ENCODE results near the gene MINK1. TPM values are rescaled to one million over a fixed set of nuclear protein-coding genes. Genes with fewer than 3 reads are reported as not detected.

Gene MINK1
- total RNA-seq, 4 donors from 2014 or later = 111 to 278 (median 223) TPM

GRCh38 chr17:4899341-4900230 is 66.4 kb downstream of the MINK1 start, which contains the start of gene C17orf107:
Gene C17orf107 (plus strand): TSS chr17:4899536. CDS start chr17:4899763, 227 bp downstream.
- peak; percentile 88 to 95 (median 89) for DNase-seq
- Histone ChIP-seq H3K4me1 (peaks cover 0 to 33% (median 18%) of the 10 kb centered on the region in 4 donors), H3K4me3 (peak within 1 kb of the TSS; percentile 47 to 65 (median 61)), H3K9me3 (no peaks in the 10 kb centered on the region), H3K27ac (peak within 1 kb of the TSS in 2 of 4 donors; percentile 42 to 59), H3K36me3 (peaks cover 0 to 29% (median 0%) of the 10 kb centered on the region in 3 donors), H3K27me3 (no peaks in the 10 kb centered on the region)
- no peak for TF ChIP-seq POLR2A (IDR thresholded peaks at IDR 0.05)
- TF ChIP-seq CTCF (IDR thresholded peaks at IDR 0.05) = no peak

DNA sequence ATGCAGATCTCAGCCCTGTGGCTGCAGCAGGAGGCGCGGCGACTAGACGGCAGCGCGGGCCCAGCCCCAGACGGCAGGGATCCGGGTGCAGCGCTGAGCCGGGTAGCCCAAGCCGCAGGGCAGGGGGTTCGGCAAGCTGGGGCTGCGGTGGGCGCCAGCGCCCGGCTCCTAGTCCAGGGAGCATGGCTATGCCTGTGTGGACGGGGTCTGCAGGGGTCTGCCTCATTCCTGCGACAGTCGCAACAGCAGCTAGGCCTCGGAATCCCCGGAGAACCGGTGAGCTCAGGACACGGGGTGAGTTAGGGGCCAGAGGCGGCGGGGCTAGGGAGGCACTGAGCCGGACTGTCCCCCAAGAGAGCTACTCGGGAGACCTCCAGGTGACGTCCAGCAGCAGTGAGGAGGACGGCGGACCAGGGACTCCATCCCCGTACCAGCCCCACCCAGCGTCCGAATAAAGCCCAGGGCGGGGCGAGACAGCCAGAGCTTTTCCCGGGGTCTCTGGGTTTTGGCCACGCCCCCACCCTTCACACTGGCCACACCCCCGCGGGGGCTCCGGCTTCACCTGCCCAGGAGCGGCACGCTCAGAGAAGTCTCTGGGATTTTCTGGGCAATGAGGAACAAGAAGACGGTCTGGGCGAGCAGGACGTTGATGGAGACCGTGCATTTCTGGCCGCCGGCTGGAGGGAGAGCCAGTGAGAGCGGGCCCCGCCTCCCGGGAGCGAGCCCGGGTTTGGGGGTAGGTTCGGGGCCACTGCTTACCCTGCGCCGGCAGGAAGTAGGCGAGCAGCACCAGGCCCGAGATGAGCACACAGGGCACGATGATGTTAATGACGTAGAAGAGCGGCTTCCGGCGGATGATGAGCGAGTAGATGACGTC is 67.3 kb downstream of the MINK1 start:
- Histone ChIP-seq H3K27ac (peak overlapping the region in 1 of 4 donors; percentile 33), H3K9me3 (no peaks in the 10 kb centered on the region), H3K36me3 (peaks cover 0 to 20% (median 0%) of the 10 kb centered on the region in 3 donors), H3K27me3 (no peaks in the 10 kb centered on the region), H3K4me1 (peaks cover 0 to 33% (median 18%) of the 10 kb centered on the region in 4 donors), H3K4me3 (peak overlapping the region; percentile 47 to 65 (median 61))
- peak in 2 of 3 donors; percentile 61 to 77 for DNase-seq
- no peak for TF ChIP-seq POLR2A (IDR thresholded peaks at IDR 0.05)
- TF ChIP-seq CTCF (IDR thresholded peaks at IDR 0.05) = no peak

DNA sequence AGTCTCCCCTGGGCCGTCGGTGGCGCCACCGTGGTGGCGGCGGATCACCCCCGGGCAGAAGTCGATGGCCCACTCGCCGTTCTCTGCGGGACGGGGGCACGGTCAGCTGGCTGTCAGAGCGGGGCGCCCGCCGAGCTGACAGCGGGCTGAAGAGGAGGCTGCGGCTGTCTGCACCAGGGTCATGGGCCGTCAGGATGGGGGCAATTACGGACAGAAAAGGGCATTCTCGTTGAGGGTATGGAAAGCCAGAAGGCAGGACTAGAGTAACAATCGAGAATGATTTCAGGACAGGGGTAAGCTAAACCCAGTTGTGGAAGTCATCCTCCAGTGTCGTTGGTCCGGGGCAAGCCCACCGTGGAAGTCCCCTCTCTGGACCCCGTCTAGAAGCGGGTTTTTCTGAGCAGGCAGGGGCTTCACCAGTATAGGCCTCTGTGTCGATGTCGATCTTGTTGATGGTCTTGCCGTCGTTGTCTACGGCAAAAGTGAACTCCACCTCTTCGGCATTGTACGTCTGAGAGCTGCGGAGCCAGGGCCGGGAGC is 68.0 kb downstream of the MINK1 start:
- TF ChIP-seq POLR2A (IDR thresholded peaks at IDR 0.05) (no peak), CTCF (IDR thresholded peaks at IDR 0.05) (no peak)
- H3K9me3 ChIP-seq = no peaks in the 10 kb centered on the region
- peaks cover 0 to 33% (median 18%) of the 10 kb centered on the region in 4 donors for H3K4me1 ChIP-seq
- peaks cover 0 to 13% (median 0%) of the 10 kb centered on the region in 3 donors for H3K36me3 ChIP-seq
- DNase-seq = no peak
- no peaks in the 10 kb centered on the region for H3K27me3 ChIP-seq
- H3K27ac ChIP-seq = peak overlapping the region in 2 of 4 donors; percentile 3 to 40
- H3K4me3 ChIP-seq = peak overlapping the region in 3 of 4 donors; percentile 47 to 65 (median 59)

DNA sequence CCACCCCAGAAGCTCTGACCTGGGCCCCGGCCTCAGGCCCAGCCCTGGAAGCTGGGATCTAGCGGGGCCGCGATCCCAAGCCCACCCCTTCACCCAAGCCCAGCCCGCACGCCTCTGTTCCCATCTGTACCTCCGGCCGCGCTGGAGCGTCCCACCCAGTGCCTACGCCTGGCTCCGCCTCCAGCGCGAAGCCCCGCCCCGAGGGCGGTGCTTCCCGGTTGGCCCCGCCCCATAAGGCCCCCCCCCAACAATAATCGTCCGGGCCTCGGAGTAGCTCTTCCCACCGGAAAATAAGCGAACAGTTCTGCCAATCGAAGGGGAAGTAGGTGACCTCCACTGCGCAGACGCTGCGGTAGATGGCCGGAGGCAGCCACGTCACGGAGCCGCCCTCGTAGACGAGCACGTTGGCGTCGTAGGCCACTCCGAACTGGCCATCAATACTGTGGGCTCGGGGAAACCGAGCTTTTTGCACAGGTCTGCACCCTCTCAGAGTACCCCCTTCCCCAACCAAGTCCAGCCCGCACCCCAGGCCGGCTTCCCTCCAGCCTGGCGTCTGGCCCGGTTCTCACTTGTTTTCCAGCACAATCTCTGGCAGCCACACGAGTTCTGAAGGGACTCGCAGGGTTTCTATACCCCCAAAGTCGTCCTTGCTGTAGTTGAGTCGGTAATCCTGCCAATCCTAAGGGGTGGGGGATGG is 68.7 kb downstream of the MINK1 start:
- DNase-seq = no peak
- H3K4me3 ChIP-seq = no peak overlapping the region
- no peaks in the 10 kb centered on the region for H3K27me3 ChIP-seq
- peak overlapping the region in 3 of 4 donors; percentile 25 to 40 (median 29) for H3K27ac ChIP-seq
- no peaks in the 10 kb centered on the region for H3K9me3 ChIP-seq
- H3K36me3 ChIP-seq = peaks cover 0 to 7% (median 0%) of the 10 kb centered on the region in 3 donors
- no peak for TF ChIP-seq POLR2A (IDR thresholded peaks at IDR 0.05)
- TF ChIP-seq CTCF (IDR thresholded peaks at IDR 0.05) = no peak
- H3K4me1 ChIP-seq = peaks cover 0 to 33% (median 18%) of the 10 kb centered on the region in 4 donors

All from Peyer's patch (tissue), 4 donors.